ENCODE results near the gene SCAPER. TPM values are rescaled to one million over a fixed set of nuclear protein-coding genes. Genes with fewer than 3 reads are reported as not detected.

Gene SCAPER
- total and polyA plus RNA-seq, 11 donors = 6.7 to 53.9 (median 38.3) TPM

- peak in 3 of 4 donors; percentile 3 to 28 (median 22) for ATAC-seq
These were observed 594.6 kb downstream of the SCAPER start for GRCh38 chr15:76310475-76311099.

GRCh38 chr15:76309601-76310330, 595.4 kb downstream of the SCAPER start:
- 77 to 88% (median 84%) methylated on average over 12 to 13 of the region's 13 CpGs for WGBS, 4 donors
- DNase-seq (peak in 1 of 5 donors; percentile 13), ATAC-seq (no peak)
- Histone ChIP-seq H3K4me3 (peak overlapping the region in 11 of 12 donors; percentile 67 to 97 (median 84)), H3K4me1 (peaks cover 0 to 48% (median 29%) of the 10 kb centered on the region in 12 donors), H3K9me3 (no peaks in the 10 kb centered on the region), H3K27ac (peak overlapping the region in 1 of 12 donors; percentile 92), H3K27me3 (no peaks in the 10 kb centered on the region), H3K36me3 (peaks cover 0 to 5% (median 0%) of the 10 kb centered on the region in 9 donors)
- intact Hi-C loops (cut with DNase I) = loop anchor here in 1 of 10 donors (10.0 kb wide), 1 partner anchor 115 kb away; no protein-coding TSS in a partner anchor
- no peak for TF ChIP-seq CTCF (IDR thresholded peaks at IDR 0.05)
- no peak for TF ChIP-seq POLR2A (IDR thresholded peaks at IDR 0.05)

More at GRCh38 chr15:76310475-76311099, 594.6 kb downstream of the SCAPER start:
- TF ChIP-seq POLR2A (IDR thresholded peaks at IDR 0.05) (no peak), CTCF (IDR thresholded peaks at IDR 0.05) (no peak)
- H3K27ac ChIP-seq = peak overlapping the region; percentile 69 to 94 (median 90)
- H3K9me3 ChIP-seq = no peaks in the 10 kb centered on the region
- H3K4me3 ChIP-seq = peak overlapping the region; percentile 67 to 97 (median 84)
- peaks cover 0 to 5% (median 0%) of the 10 kb centered on the region in 9 donors for H3K36me3 ChIP-seq
- intact Hi-C loops (cut with DNase I) = loop anchor here in 1 of 10 donors (10.0 kb wide), 1 partner anchor 116 kb away; no protein-coding TSS in a partner anchor
- H3K4me1 ChIP-seq = peaks cover 0 to 44% (median 28%) of the 10 kb centered on the region in 12 donors
- WGBS, 4 donors = 0 to 1% (median 1%) methylated on average over 12 to 16 of the region's 16 CpGs
- no peaks in the 10 kb centered on the region for H3K27me3 ChIP-seq
- DNase-seq = no peak

GRCh38 chr15:76303909-76304308, 601.2 kb downstream of the SCAPER start:
- H3K27me3 ChIP-seq = no peaks in the 10 kb centered on the region
- intact Hi-C loops (cut with DNase I) = no loop called here
- H3K36me3 ChIP-seq = peaks cover 0 to 5% (median 0%) of the 10 kb centered on the region in 9 donors
- no peak for ATAC-seq
- 76 to 96% (median 84%) methylated on average over 1 of the region's 1 CpG for WGBS, 4 donors
- TF ChIP-seq CTCF (IDR thresholded peaks at IDR 0.05) (no peak), POLR2A (IDR thresholded peaks at IDR 0.05) (no peak)
- DNase-seq = no peak
- H3K4me3 ChIP-seq = no peak overlapping the region
- H3K27ac ChIP-seq = no peak overlapping the region
- H3K4me1 ChIP-seq = peaks cover 0 to 27% (median 7%) of the 10 kb centered on the region in 12 donors
- H3K9me3 ChIP-seq = no peaks in the 10 kb centered on the region

GRCh38 chr15:76299786-76300185, 605.4 kb downstream of the SCAPER start:
- ATAC-seq (no peak), DNase-seq (no peak)
- Histone ChIP-seq H3K9me3 (no peaks in the 10 kb centered on the region), H3K36me3 (peaks cover 0 to 4% (median 0%) of the 10 kb centered on the region in 9 donors), H3K27ac (no peak overlapping the region), H3K4me1 (peaks cover 0 to 27% (median 6%) of the 10 kb centered on the region in 12 donors), H3K27me3 (no peaks in the 10 kb centered on the region), H3K4me3 (no peak overlapping the region)
- intact Hi-C loops (cut with DNase I) = no loop called here
- TF ChIP-seq CTCF (IDR thresholded peaks at IDR 0.05) = no peak
- no peak for TF ChIP-seq POLR2A (IDR thresholded peaks at IDR 0.05)
- 59 to 81% (median 75%) methylated on average over 1 of the region's 1 CpG for WGBS, 4 donors
